Measurements from ENCODE around the gene DGKI. TPM values are rescaled to one million over a fixed set of nuclear protein-coding genes. Genes with fewer than 3 reads are reported as not detected.

Gene DGKI
- total and polyA plus RNA-seq, 2 experiments from 2014 or later = 0.16 to 1.0 TPM

GRCh38 chr7:137523171-137523570 lies 323.6 kb downstream of the DGKI start:
- no peak overlapping the region for H2AFZ ChIP-seq
- H3K79me2 ChIP-seq (replicated peaks; ENCODE audit: insufficient read depth) = no peaks in the 10 kb centered on the region
- Mint-ChIP-seq H3K9me3 (no peaks in the 10 kb centered on the region), H3K36me3 (ENCODE audit: low read depth) (no peaks in the 10 kb centered on the region), H3K27me3 (ENCODE audit: insufficient read depth, low read depth, poor library complexity) (no peaks in the 10 kb centered on the region), H3K4me1 (no peaks in the 10 kb centered on the region), H3K4me3 (no peak overlapping the region), H3K27ac (no peak overlapping the region)
- TF ChIP-seq ZNF462 (CRISPR knock-in tag; IDR thresholded peaks at IDR 0.05) (no peak), ZNF114 (CRISPR knock-in tag; IDR thresholded peaks at IDR 0.05) (no peak), EZH2 (IDR thresholded peaks at IDR 0.05; ENCODE audit: low read depth, unreplicated experiment) (no peak), ZNF331 (CRISPR knock-in tag; IDR thresholded peaks at IDR 0.05; ENCODE audit: low read depth) (no peak), NANOG (IDR thresholded peaks at IDR 0.05; ENCODE audit: borderline replicate concordance) (no peak), STAT1 (IDR thresholded peaks at IDR 0.05; ENCODE audit: unreplicated experiment) (no peak), EZH2phosphoT487 (IDR thresholded peaks at IDR 0.05; ENCODE audit: unreplicated experiment) (no peak), CTCF (conservative IDR thresholded peaks at IDR 0.05; ENCODE audit: low read depth in 2 of 2) (no peak)
- ATAC-seq (no peak), DNase-seq (ENCODE audit: low spot score) (no peak)
- no peak overlapping the region for H3K27ac ChIP-seq (ENCODE audit: low read depth)
- no peak overlapping the region for H3K4me2 ChIP-seq
- H3K27me3 ChIP-seq (ENCODE audit: insufficient read depth) = no peaks in the 10 kb centered on the region
- no peak overlapping the region for H3K4me3 ChIP-seq
- no peaks in the 10 kb centered on the region for H3K4me1 ChIP-seq (ENCODE audit: insufficient read depth)
- H3K9me2 ChIP-seq (ENCODE audit: insufficient read depth) = peaks cover 4% of the 10 kb centered on the region; the same call in 1 of the 2 replicates
- H3K36me3 ChIP-seq (ENCODE audit: insufficient read depth) = no peaks in the 10 kb centered on the region
- H3F3A ChIP-seq (replicated peaks; ENCODE audit: low read depth) = no peaks in the 10 kb centered on the region
- no peaks in the 10 kb centered on the region for H4K20me1 ChIP-seq (replicated peaks; ENCODE audit: insufficient read depth)

Measured in GM23338 (cell line).